ENCODE data around the gene DAND5. TPM values are rescaled to one million over a fixed set of nuclear protein-coding genes. Genes with fewer than 3 reads are reported as not detected.
A peak's percentile ranks its signal among the peaks of the same experiment; 100 is the strongest.

The DAND5 gene
- total and polyA plus RNA-seq, 10 of the 15 experiments (the other 5 are each of a cell fraction or from before 2014, with no cell fraction given): 0.06 to 0.15 (median 0.12) TPM; not detected in 5

DNA sequence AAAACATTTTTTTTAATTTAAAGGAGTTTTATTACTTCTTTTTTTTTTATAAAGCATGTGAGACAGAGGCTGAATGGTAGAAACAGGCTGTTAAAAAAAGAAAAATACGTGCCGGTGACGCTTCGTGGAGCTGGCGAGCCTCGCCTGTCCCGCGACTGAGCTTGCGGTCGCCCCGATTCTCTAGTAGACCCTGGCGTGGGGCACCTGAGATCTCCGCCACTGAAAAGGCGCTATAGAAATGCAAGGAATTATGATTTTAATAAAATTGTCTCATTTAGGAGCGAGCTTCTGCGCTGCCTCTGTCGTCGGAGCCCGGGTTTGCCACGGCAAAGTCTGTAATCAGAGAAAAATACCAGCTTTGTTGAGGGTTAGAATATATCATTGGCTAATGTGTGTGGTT, 44.3 kb downstream of the DAND5 start:
- no peak overlapping the region for H3K9ac ChIP-seq (ENCODE audit: control insufficient read depth, insufficient read depth, low read length)
- ChIA-PET CTCF (interaction anchor here (1.0 to 1.8 kb wide), 4 partner anchors 15 to 48 kb away, joined by 5 to 8 read pairs (median 6); no protein-coding TSS in a partner anchor), SMC1A (ENCODE audit: uncharacterized antibody, unreplicated experiment) (interaction anchor here (0.8 to 1.3 kb wide), 3 partner anchors 8 to 47 kb away, joined by 3 to 5 read pairs (median 4); no protein-coding TSS in a partner anchor), RAD21 (ENCODE audit: unreplicated experiment) (interaction anchor here (1.0 to 1.3 kb wide), 2 partner anchors 8 to 48 kb away, joined by 3 read pairs; no protein-coding TSS in a partner anchor), POLR2A (interaction anchor here (0.6 kb wide), 1 partner anchor 40 kb away, joined by 3 read pairs; no protein-coding TSS in a partner anchor)
- H3K4me3 ChIP-seq: no peak overlapping the region
- no peaks in the 10 kb centered on the region for H3K36me3 ChIP-seq (ENCODE audit: control insufficient read depth in 2 of 2, insufficient read depth in 2 of 2, low read length in 1 of 2)
- H2AFZ ChIP-seq (ENCODE audit: control insufficient read depth, low read depth, low read length): no peak overlapping the region
- FAIRE-seq (no peak), ATAC-seq (no peak), DNase-seq (ENCODE audit: low read depth, low spot score) (no peak)
- H3K4me1 ChIP-seq (ENCODE audit: control insufficient read depth, insufficient read depth, low read length): peaks cover 6% of the 10 kb centered on the region; the same call in 1 of the 2 replicates
- H3K27ac ChIP-seq (ENCODE audit: control insufficient read depth, insufficient read depth): no peak overlapping the region
- in situ Hi-C loops (cut with MboI): no loop called here
- no peak overlapping the region; the same call in 1 of the 2 replicates for H3K4me2 ChIP-seq (ENCODE audit: control insufficient read depth, insufficient read depth)
- no peaks in the 10 kb centered on the region for H3K79me2 ChIP-seq (ENCODE audit: control insufficient read depth, insufficient read depth, low read length)
- WGBS (ENCODE audit: insufficient coverage, insufficient replicate concordance, low lambda C conversion rate, missing lambda C conversion rate): 7% methylated on average over 20 of the region's 20 CpGs
- no peaks in the 10 kb centered on the region for H4K20me1 ChIP-seq (ENCODE audit: control insufficient read depth, insufficient read depth)
- TF ChIP-seq SREBF2 (IDR thresholded peaks at IDR 0.05; ENCODE audit: low read length): no peak
- no peak for TF ChIP-seq TBL1XR1 (IDR thresholded peaks at IDR 0.05; ENCODE audit: low read depth, low read length)
- peak; percentile 4 for TF ChIP-seq SUZ12 (IDR thresholded peaks at IDR 0.05; ENCODE audit: unreplicated experiment)
- no peak for TF ChIP-seq PAX5 (IDR thresholded peaks at IDR 0.05; ENCODE audit: borderline replicate concordance, low read depth, low read length)
- TF ChIP-seq KAT2A (conservative IDR thresholded peaks at IDR 0.05; ENCODE audit: control insufficient read depth, low read depth, low read length): no peak
- no peak for TF ChIP-seq ZNF592 (IDR thresholded peaks at IDR 0.05)
- TF ChIP-seq RAD21 (IDR thresholded peaks at IDR 0.05; ENCODE audit: insufficient read depth, low read depth, low read length): no peak
- BruUV-seq (replicated peaks): no TSS peak
- H3K27me3 ChIP-seq (replicated peaks in 1 of 2; ENCODE audit: control insufficient read depth in 2 of 2, insufficient read depth in 2 of 2, low read length in 1 of 2): peaks cover 15 to 32% of the 10 kb centered on the region in 2 experiments
- intact Hi-C loops (cut with micrococcal nuclease; ENCODE audit: unreplicated experiment): no loop called here
- H3K9me3 ChIP-seq (replicated peaks; ENCODE audit: control insufficient read depth, insufficient read depth, low read length): no peaks in the 10 kb centered on the region

All from GM12878 (cell line).